GM12801 (cell line): ENCODE data around the gene AKNA.

ENCODE experiments used
- TF ChIP-seq, protein P1 (sequence below): IDR thresholded peaks from one replicate; pipeline ENCODE4 v1.5.1; 2011; ENCODE audit warnings: control low read depth; ENCODE audit not compliant: insufficient read length; ENCODE audit errors: extremely low read depth

Gene AKNA

DNA sequence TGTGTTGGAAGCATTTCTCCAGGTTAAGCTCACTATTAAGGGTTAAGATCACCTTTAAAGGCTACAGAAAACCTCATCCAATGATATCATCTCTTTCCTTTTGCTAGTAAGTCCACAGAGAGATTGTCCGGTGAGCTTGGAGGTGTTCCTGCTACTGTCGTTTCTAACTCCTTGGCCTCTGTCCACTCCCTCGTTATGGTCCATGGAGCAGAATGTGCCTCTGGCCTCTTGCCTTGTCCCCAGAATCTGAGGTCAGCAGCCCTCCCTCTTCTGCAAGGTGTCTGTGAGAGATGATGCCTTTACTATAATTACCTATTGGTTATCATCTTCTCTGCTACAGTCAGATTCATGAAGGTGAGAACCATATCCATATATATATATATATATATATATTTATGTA is 43.1 kb downstream of the AKNA start:
- TF ChIP-seq, protein P1, sequence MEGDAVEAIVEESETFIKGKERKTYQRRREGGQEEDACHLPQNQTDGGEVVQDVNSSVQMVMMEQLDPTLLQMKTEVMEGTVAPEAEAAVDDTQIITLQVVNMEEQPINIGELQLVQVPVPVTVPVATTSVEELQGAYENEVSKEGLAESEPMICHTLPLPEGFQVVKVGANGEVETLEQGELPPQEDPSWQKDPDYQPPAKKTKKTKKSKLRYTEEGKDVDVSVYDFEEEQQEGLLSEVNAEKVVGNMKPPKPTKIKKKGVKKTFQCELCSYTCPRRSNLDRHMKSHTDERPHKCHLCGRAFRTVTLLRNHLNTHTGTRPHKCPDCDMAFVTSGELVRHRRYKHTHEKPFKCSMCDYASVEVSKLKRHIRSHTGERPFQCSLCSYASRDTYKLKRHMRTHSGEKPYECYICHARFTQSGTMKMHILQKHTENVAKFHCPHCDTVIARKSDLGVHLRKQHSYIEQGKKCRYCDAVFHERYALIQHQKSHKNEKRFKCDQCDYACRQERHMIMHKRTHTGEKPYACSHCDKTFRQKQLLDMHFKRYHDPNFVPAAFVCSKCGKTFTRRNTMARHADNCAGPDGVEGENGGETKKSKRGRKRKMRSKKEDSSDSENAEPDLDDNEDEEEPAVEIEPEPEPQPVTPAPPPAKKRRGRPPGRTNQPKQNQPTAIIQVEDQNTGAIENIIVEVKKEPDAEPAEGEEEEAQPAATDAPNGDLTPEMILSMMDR, result no peak

GRCh38 chr9:114344188-114344566 is 43.6 kb downstream of the AKNA start:
- TF ChIP-seq, protein P1, result no peak

GRCh38 chr9:114343471-114344187 is 44.2 kb downstream of the AKNA start:
- TF ChIP-seq, protein P1, result no peak

DNA sequence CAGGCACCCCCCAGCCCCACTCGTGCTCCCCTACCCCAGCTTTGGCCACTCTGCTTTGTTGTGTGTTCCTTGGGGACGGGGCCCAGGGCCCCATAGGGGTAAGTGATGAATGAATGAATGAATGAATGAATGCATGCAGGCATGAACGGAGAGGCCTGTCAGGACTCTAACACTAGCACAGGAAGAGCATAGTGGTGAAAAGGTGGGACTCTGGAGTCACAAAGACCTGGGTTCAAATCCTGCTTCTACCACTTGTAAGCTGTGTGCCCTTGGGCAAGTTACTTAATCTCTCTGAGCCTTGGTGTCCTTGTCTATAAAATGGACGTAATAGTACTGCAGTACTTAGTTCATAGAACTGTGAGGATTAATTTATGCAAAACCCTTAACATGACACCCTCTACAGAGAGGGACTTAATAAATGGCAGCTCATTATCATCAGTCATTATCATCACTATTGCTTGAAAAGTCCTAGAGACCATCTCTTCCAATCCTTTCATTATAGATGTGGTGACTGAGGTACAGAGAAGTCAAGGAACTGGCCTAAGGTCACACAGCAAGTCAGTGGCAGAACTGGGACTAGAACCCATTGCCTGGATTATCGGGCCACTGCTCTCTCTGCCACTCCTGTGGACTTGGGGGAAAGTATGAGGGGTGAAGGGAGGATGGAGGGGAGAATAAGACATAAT is 44.9 kb downstream of the AKNA start:
- TF ChIP-seq, protein P1, result no peak

- TF ChIP-seq, protein P1, result no peak
These were observed 45.8 kb downstream of the AKNA start for GRCh38 chr9:114341991-114342390.

GRCh38 chr9:114341152-114341830 is 46.5 kb downstream of the AKNA start:
- TF ChIP-seq, protein P1, result no peak

DNA sequence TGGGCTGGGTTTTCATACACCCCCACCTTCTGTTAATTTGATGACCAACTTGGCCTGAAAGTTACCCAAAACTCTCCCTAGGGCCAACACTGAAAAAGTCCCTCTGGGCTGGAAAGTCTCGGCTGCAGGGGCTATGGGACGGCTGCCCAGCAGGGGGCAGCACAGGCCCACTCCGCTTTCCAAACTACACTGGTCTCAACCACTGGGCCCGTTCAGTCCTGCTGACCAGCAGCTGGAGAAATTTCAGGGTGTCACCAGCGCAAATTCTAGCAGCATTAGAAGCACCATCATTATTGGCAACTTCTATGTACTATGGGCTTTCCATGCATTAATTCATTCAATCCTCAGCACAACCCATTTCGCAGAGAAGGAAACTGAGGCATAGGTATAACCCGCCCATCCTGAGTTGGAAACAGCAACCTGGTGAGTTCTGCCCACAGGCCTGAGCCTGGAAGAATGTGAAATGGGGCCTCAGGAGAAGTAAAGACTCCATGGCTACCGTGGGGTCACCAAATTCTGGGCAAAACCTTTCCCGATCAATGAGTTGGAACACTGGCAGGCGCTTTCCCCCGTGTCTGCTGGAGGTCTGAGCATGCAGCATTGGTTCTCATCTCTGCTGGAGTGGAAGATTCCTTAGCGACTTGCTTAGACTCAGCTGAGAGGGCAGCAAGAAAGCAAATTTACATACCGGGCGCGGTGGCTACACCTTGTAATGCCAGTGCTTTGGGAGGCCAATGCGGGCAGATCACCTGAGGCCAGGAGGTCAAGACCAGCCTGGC is 48.5 kb downstream of the AKNA start:
- TF ChIP-seq, protein P1, result no peak
